Stomach (tissue), 9 donors: Measurements from ENCODE around the gene DNAJC6. TPM values are rescaled to one million over a fixed set of nuclear protein-coding genes. Genes with fewer than 3 reads are reported as not detected.

ENCODE experiments used
- DNase-seq, 2 donors: peaks; one replicate each; pipeline versions ENCODE4 v3.0.0 to v3.0.0-alpha.2; 2013 to 2019
- H3K27ac ChIP-seq, 5 donors: fragments of 200-600 bp in 4 of 5; sonication (generic) in 4 of 5; one replicate each; pipeline ENCODE4 v1.5.1; 2013 to 2019; ENCODE audit warnings: mild to moderate bottlenecking in 1 of 5, moderate library complexity in 1 of 5
- H3K27me3 ChIP-seq, 3 donors: fragments of 200-600 bp; sonication (generic); one replicate each; pipeline ENCODE4 v1.5.1; 2017 to 2019; ENCODE audit warnings: mixed run types in 1 of 3
- H3K36me3 ChIP-seq, 4 donors: fragments of 200-600 bp; sonication (generic); 1 replicate in 3 of 4; 2 replicates in 1 of 4; pipeline ENCODE4 v1.5.1; 2016 to 2019
- H3K4me1 ChIP-seq, 4 donors: fragments of 200-600 bp; sonication (generic); one replicate each; pipeline ENCODE4 v1.5.1; 2016 to 2019
- H3K4me3 ChIP-seq, 4 donors: fragments of 200-600 bp; sonication (generic) in 3 of 4; one replicate each; pipeline ENCODE4 v1.5.1; 2016 to 2019; ENCODE audit warnings: mild to moderate bottlenecking in 1 of 4
- H3K9me3 ChIP-seq, 4 donors: fragments of 200-600 bp; sonication (generic); one replicate each; pipeline ENCODE4 v1.5.1; 2016 to 2019
- EP300 ChIP-seq: sonication (generic); formaldehyde crosslinking; IDR thresholded peaks from one replicate; pipeline ENCODE4 v1.6.1; 2017; ENCODE audit warnings: antibody characterized with exemption
- POLR2A ChIP-seq, 4 donors: fragments of 450-650 bp; IDR thresholded peaks; one replicate each; pipeline ENCODE4 v1.6.1; 2016; ENCODE audit warnings: antibody characterized with exemption in 4 of 4, control low read depth in 2 of 4, mild to moderate bottlenecking in 1 of 4, moderate library complexity in 1 of 4
- POLR2AphosphoS5 ChIP-seq, 3 donors: sonication (generic); formaldehyde crosslinking; IDR thresholded peaks; one replicate each; pipeline ENCODE4 v1.6.1; 2016; ENCODE audit warnings: antibody characterized with exemption in 3 of 3
- WGBS, 5 donors: extraction: QIAGEN DNeasy Blood & Tissue Kit in 3 of 5; methylation state at CpG; one replicate each; pipeline versions ENCODE4 v1.1.5 to v1.1.7; 2013 to 2018; 5-methylcytosine and 5-hydroxymethylcytosine counted together
- intact Hi-C: fragments of 100-400 bp; cut with DNase I; formaldehyde crosslinking; loops from one replicate; pipeline ENCODE4 v1.15.1; 2023; ENCODE audit warnings: low total_unique reads
- polyA plus RNA-seq, 3 donors: library from polyadenylated mRNA; stranded (reverse); fragments of 200-250 nt; gene quantifications; one replicate each; pipeline ENCODE4 v1.2.3, GENCODE V29; 2013
- total RNA-seq, 5 donors: library from RNA; depleted of rRNA; stranded (reverse); fragments of >200 nt; gene quantifications; one replicate each; pipeline versions ENCODE4 v1.1.0 to v1.2.3, GENCODE V29; 2014 to 2016
- TF ChIP-seq, protein P1 (sequence below), 7 experiments: fragments of 450-650 bp in 4 of 7; fragments of 200-600 bp in 3 of 7; sonication (generic) in 3 of 7; IDR thresholded peaks; one replicate each; pipeline ENCODE4 v1.5.1; 2016 to 2019; ENCODE audit warnings: antibody characterized with exemption in 7 of 7, control low read depth in 2 of 7, mild to moderate bottlenecking in 1 of 7
- donor health status: healthy with polysubstance abuse.
- donor health status: Bipolar disorder and iron deficiency.
- donor health status: healthy.

Gene DNAJC6
- total and polyA plus RNA-seq, 8 donors, result under 0.01 to 7.5 (median 0.68) TPM; not detected in 1

DNA sequence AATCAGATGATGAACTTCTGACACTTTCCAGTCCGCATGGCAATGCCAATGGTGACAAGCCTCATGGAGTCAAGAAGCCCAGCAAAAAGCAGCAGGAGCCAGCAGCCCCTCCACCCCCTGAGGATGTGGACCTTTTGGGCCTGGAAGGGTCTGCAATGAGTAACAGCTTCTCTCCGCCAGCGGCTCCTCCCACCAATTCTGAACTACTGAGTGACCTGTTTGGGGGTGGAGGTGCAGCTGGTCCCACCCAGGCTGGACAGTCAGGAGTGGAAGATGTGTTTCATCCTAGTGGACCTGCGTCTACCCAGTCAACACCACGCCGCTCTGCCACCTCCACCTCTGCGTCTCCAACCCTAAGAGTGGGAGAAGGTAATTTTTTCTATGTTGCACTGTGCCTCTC, 83.2 kb downstream of the DNAJC6 start:
- Histone ChIP-seq H3K27me3 (no peaks in the 10 kb centered on the region), H3K27ac (no peak overlapping the region), H3K4me3 (no peak overlapping the region), H3K36me3 (peaks cover 0 to 38% (median 15%) of the 10 kb centered on the region in 4 donors), H3K9me3 (no peaks in the 10 kb centered on the region), H3K4me1 (no peaks in the 10 kb centered on the region)
- intact Hi-C loops, result no loop called here
- DNase-seq, result no peak
- WGBS, 5 donors, result 91 to 99% (median 97%) methylated on average over 7 of the region's 7 CpGs
- TF ChIP-seq POLR2AphosphoS5 (IDR thresholded peaks at IDR 0.05), result no peak
- TF ChIP-seq EP300, result no peak
- no peak for TF ChIP-seq POLR2A (IDR thresholded peaks at IDR 0.05)
- TF ChIP-seq, protein P1, sequence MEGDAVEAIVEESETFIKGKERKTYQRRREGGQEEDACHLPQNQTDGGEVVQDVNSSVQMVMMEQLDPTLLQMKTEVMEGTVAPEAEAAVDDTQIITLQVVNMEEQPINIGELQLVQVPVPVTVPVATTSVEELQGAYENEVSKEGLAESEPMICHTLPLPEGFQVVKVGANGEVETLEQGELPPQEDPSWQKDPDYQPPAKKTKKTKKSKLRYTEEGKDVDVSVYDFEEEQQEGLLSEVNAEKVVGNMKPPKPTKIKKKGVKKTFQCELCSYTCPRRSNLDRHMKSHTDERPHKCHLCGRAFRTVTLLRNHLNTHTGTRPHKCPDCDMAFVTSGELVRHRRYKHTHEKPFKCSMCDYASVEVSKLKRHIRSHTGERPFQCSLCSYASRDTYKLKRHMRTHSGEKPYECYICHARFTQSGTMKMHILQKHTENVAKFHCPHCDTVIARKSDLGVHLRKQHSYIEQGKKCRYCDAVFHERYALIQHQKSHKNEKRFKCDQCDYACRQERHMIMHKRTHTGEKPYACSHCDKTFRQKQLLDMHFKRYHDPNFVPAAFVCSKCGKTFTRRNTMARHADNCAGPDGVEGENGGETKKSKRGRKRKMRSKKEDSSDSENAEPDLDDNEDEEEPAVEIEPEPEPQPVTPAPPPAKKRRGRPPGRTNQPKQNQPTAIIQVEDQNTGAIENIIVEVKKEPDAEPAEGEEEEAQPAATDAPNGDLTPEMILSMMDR (IDR thresholded peaks at IDR 0.05), result no peak

DNA sequence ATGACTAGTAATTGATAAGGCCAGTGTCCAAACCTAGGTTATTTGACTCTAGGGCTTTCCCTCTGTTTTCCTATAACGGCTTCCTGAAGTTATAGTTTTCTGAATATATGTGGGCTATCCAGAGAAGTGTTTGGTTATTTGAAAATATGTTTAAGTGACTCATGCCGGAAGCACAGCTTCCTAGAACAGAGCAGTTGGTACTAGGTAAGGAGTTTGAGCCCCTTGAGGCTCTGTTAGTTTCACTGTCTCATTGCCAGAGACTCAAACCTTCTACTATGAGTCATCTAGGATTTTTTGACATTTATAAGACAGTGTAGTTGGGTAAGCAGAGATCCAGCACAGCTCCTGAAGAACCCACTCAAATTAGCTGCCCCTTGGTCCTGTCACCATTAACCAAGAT, 84.0 kb downstream of the DNAJC6 start:
- 82 to 91% (median 86%) methylated on average over 2 of the region's 2 CpGs for WGBS, 5 donors
- TF ChIP-seq, protein P1 (IDR thresholded peaks at IDR 0.05), result no peak
- TF ChIP-seq POLR2A (IDR thresholded peaks at IDR 0.05), result no peak
- no peak for TF ChIP-seq POLR2AphosphoS5 (IDR thresholded peaks at IDR 0.05)
- no peak for TF ChIP-seq EP300
- H3K4me3 ChIP-seq, result no peak overlapping the region
- no peak overlapping the region for H3K27ac ChIP-seq
- DNase-seq, result no peak
- H3K36me3 ChIP-seq, result peaks cover 0 to 35% (median 15%) of the 10 kb centered on the region in 4 donors
- no peaks in the 10 kb centered on the region for H3K4me1 ChIP-seq
- H3K9me3 ChIP-seq, result no peaks in the 10 kb centered on the region
- intact Hi-C loops, result no loop called here
- no peaks in the 10 kb centered on the region for H3K27me3 ChIP-seq

DNA sequence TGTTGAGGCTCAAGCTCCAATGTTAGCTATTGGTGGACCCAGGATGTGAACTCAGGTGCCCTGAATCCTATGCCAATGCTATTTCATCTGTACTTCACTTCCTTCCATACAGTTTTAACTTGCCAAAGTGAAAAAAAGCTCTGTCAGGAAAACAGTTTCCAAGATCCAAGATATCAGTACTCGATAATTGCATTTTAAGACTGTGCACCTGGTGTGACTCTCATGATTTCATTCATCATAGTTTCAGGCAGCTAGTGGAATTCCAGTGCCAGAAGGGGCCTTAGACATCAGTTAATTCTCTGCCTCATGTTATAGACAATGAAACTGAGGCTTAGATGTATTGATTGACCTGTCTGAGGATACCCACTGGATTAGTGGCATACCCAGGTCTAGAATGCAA, 84.6 kb downstream of the DNAJC6 start:
- TF ChIP-seq EP300 (no peak), POLR2A (IDR thresholded peaks at IDR 0.05) (no peak)
- TF ChIP-seq, protein P1 (IDR thresholded peaks at IDR 0.05), result no peak
- H3K27ac ChIP-seq, result no peak overlapping the region
- peaks cover 0 to 29% (median 12%) of the 10 kb centered on the region in 4 donors for H3K36me3 ChIP-seq
- H3K27me3 ChIP-seq, result no peaks in the 10 kb centered on the region
- 59 to 90% (median 77%) methylated on average over 1 of the region's 1 CpG for WGBS, 5 donors
- no peak overlapping the region for H3K4me3 ChIP-seq
- intact Hi-C loops, result no loop called here
- H3K9me3 ChIP-seq, result no peaks in the 10 kb centered on the region
- H3K4me1 ChIP-seq, result no peaks in the 10 kb centered on the region
- peak in 1 of 2 donors; percentile 16 for DNase-seq

DNA sequence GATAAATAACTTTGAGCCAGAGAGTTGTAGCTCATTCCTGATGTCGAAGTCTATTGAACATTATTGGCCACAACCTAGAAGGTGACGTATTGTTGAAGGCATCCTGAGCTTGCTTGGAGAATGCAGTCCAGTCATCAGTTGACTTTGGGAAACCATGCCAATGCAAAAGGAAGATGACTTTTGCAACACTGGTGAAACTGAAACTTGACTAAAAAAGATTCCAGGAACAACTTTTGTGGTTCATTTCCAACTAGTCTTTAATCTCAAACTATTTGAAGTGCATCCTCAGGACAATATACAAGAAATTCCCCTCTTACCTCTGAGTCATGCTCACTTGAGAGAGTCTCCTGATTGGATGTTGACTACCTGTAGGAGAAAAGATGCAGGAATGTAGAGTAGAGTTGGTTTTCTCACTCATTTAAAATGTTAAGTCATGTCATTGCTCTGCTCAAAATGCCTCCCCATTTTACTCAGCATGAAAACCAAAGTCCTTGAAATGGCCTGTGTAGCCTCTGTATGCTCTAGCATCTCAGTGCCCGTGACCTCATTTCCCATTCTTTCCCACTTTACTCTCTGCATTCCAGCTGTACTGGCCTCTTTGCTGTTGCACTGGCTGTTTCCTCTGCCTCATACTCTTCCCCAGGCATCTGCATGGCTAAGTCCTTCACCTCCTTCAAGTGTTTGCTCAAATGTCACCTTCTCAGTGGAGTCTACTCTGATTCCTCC, 86.7 kb downstream of the DNAJC6 start:
- WGBS, 5 donors, result 82 to 96% (median 89%) methylated on average over 3 of the region's 3 CpGs
- intact Hi-C loops, result no loop called here
- H3K9me3 ChIP-seq, result no peaks in the 10 kb centered on the region
- TF ChIP-seq POLR2A (IDR thresholded peaks at IDR 0.05) (no peak), EP300 (no peak), POLR2AphosphoS5 (IDR thresholded peaks at IDR 0.05) (no peak)
- TF ChIP-seq, protein P1 (IDR thresholded peaks at IDR 0.05), result no peak
- H3K27me3 ChIP-seq, result no peaks in the 10 kb centered on the region
- no peaks in the 10 kb centered on the region for H3K4me1 ChIP-seq
- no peak for DNase-seq
- H3K4me3 ChIP-seq, result no peak overlapping the region
- H3K27ac ChIP-seq, result no peak overlapping the region
- peaks cover 0 to 18% (median 3%) of the 10 kb centered on the region in 4 donors for H3K36me3 ChIP-seq
